Measurements from ENCODE around the gene FBXW8.

The FBXW8 gene

GRCh38 chr12:117023998-117024960 lies 113.5 kb downstream of the FBXW8 start:
- no peak for DNase-seq (ENCODE audit: low read depth)

GRCh38 chr12:117024961-117025480 lies 114.3 kb downstream of the FBXW8 start:
- no peak for DNase-seq (ENCODE audit: low read depth)

DNA sequence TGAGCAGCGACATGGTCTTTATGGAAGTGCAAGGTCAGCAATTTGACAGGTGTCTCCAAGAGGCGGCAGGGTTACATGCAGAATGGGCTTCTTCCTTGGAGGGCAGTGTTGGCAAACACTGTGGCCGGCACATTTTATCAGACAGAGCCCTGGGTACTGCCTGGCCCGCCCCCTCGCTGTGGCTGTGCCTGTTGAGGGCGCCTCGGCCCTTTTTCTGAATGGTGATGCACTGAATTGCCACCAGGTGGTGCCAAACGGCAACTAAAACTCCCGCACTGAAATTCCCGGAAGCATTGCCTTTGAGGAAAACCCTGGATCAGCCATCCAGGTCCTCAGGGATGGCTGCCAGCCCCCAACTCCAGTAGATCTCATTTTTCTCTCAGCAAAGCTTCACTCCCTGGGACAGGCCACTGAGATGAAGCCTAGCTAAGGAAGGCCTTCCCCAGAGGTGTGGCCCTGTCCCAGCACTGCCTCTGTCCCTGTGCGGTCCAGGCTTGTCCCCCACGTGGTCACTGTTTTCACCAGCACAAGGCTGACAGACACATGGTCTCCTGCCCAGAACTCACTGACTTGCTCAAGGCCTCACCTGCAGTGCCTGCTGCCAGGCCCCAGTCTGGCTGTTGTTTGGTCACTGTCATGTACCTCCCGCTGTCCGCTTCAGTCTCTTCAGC lies 114.9 kb downstream of the FBXW8 start:
- no peak for DNase-seq (ENCODE audit: low read depth)

DNA sequence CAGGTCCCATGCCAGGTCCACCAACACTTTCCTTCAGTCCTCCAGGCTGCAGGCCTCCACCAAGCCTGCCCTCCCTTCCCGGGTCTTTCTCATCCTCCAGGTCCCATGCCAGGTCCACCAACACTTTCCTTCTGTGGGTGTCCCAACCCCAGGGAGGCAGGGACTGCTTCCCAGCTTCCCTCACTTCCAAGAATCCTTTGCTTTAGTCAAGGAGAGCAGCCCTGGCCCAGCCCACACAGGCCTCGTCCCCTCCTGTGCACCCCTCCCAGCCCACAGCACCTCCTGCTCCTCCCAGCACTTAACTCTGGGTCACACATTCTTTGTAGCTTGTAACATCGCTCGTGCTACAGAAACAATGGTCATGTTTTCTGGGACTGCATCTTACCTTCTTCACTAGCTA lies 115.6 kb downstream of the FBXW8 start:
- no peak for DNase-seq (ENCODE audit: low read depth)

- DNase-seq (ENCODE audit: low read depth), result no peak
These were observed 116.1 kb downstream of the FBXW8 start for GRCh38 chr12:117026921-117027250.

- no peak for DNase-seq (ENCODE audit: low read depth)
These were observed 116.7 kb downstream of the FBXW8 start for GRCh38 chr12:117027251-117028086.

DNA sequence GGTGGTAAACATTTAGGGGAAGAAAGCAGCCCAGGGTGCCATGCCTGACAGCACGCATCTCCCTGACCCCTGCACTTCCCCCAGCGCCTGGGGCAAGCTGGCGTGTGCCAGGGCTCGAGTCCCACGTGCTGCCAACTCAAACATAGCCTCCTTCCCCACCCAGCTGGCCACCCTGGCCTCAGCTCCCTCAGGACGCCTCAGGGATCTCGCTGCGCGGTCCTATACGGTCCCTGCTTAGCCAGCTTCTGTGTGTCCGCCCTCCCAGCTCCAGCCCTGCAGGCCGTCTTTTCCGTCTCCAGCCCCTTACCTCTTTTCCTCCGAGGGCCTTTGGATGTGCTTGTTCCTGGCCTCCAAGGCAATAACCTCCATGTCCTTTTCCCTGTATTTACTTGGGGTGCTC lies 117.5 kb downstream of the FBXW8 start:
- DNase-seq (ENCODE audit: low read depth), result no peak

GRCh38 chr12:117030187-117030900 lies 119.6 kb downstream of the FBXW8 start:
- no peak for DNase-seq (ENCODE audit: low read depth)

DNA sequence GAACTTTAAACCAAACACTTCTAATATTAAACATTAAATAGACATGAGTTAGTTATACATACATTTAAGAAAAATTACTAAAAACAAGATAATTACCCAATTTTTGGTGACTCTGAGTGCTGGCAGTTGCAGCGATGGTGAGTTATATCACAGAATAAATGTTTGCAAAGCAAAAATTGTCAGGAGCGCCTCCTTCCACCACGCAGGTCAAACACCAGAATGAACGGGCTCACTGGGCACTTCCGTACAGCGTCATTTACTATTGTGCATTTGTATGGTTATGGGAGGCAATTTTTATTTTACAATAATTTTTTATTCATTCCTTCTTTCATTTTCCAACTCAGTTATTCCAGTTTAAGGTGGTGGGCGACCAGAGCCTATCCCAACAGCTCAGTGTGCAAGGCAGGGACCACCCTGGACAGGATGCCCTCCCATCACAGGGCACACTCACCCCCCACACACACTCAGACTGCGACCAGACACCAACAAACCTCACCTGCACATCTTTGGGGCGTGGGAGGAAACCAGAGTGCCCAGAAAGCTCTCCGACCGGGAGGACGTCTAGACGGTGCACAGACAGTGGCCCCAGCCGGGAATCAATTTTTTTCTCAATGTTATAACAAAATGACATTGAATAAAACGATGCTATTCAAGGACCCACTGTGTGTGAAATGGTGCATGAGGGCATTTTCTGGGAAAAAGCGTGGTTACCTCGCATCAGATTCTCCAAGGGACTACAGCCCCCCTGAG lies 121.3 kb downstream of the FBXW8 start:
- DNase-seq (ENCODE audit: low read depth), result no peak

DNA sequence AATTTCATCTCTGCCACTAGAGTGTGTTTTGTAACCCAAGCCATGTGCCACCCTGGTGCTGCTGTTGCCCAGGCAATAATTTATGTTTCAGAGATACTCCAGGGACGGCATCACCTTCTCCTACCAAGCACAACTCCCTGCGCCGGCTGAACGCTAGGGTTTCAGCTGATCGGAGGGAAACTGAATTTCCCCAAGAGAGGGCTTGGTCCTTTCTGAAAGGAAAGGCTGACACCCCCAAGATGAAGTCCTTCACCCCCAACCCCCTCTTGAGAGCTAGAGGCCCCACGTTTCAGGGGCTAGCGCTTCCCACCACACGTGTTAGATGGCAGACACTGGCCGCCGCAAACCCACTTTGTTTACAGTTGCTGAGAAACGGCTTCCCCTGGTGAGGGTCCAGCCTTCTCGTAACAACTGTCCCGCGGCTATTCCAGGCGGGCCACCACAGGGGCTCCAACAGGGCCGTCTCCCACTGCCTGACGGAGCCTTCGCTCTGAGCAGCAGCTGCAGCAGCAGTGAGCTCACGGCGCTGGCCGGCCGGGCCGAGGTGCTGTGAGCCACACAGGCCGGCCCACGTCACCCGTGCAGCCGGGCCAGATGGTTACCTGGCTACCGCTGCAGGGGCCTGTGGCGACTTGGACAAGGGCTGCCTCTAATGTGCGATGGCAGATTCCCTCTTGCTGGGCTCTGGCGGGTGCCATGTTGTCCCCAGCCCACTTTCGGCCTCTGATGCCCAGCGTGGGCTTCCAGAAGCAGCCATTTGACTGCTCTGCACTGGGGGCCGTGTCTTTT lies 122.0 kb downstream of the FBXW8 start:
- no peak for DNase-seq (ENCODE audit: low read depth)

DNA sequence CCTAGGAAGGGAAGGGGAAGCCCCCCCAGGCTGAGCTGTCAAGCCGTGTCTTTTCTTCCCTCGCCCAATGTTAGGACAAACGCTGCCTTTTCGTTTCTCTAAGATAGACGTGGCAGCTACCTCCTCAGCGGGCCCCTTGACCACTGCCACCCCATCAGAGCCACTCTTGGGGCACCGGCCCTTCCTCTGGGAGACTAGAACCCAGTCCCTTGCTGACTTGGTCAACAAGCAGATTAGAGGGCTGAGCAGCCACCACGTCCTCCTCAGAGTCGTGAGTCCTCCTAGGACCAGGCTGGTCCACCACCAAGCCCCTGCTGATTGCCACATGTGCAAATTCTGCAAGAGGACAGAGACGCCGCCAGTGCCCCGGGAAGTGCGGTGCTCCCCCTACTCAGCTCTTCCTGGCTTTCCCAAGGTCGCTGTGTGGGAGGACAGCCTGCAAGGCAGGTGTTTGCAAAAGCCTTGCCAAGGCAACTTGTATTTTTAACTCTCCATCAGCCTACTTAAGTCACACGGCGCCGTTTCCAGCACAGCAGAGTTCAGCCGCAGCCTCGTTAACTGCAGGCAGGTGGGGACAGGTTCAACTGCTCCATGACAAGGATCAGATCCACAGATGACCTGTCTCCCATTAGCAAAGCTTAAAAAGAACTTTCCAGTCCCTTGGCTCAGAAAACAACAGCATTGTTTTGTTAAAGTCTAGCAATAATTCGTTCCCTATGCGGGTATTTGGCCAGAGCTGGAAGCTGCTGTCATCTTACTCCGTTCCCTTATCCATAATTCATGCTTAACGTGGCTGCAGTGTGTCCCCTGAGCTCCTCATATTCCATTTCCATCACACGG lies 122.9 kb downstream of the FBXW8 start:
- no peak for DNase-seq (ENCODE audit: low read depth)

DNA sequence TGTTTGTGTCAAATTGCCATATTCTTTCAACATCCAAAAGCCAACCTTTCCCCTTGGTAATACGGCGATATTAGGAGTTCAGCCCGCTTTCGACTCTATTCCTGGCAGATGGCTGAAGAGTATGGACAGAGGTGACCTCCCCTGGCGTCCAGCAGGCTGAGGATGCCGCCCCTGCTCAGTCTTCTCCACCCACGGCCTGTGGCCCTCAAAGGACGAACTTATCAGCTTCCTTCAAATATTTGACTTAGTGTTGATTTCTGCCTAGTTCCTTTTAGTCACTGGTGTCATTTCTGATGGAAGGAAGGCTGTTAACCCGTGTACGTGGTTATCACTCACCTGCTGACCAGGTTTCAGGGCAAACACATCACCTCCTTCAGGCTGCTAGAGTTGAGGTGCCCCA lies 123.5 kb downstream of the FBXW8 start:
- no peak for DNase-seq (ENCODE audit: low read depth)

DNA sequence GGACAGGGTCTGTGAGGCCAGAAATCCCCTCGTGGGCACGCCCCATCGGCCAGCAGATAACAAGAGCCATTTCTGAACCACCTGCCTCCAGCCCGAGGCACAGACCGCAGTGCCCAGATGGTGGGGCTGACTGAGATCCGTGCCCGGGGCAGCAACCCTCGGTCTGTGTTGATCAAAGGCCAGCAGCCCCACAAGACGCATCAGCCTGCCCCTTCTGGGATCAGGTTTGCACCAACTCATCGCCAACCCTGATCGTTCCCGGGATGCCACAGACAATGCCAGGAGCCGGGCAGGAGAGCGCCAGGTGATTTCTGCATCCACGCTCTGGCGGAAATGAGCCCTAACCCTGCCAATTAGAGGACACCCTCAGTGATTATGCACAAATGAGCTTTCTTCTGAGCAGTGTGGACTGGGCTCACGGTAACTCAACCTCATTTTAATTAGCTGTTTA lies 124.0 kb downstream of the FBXW8 start:
- DNase-seq (ENCODE audit: low read depth), result no peak

GRCh38 chr12:117035287-117035686 lies 124.5 kb downstream of the FBXW8 start:
- DNase-seq (ENCODE audit: low read depth), result no peak

DNA sequence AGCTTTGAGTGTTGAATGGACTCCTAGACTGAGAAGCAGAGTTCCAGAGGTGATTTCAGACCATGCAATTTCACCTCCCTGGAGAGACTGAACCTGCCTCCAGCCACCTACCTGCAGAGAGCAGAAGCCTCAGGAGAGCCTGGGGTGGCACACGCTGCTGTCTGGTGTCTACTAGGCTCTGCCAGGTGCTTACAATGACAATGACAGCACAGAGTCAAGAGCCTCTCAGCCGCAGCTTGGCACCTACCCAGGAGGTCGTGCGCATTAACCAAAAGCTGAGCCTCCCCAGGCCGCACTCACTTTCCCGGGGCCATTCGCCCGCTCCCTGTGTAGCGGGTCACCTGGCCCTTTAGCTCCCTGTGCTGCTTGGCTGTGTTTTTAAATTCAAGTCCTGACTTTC lies 125.3 kb downstream of the FBXW8 start:
- no peak for DNase-seq (ENCODE audit: low read depth)

GRCh38 chr12:117036547-117036946 lies 125.8 kb downstream of the FBXW8 start:
- no peak for DNase-seq (ENCODE audit: low read depth)

DNA sequence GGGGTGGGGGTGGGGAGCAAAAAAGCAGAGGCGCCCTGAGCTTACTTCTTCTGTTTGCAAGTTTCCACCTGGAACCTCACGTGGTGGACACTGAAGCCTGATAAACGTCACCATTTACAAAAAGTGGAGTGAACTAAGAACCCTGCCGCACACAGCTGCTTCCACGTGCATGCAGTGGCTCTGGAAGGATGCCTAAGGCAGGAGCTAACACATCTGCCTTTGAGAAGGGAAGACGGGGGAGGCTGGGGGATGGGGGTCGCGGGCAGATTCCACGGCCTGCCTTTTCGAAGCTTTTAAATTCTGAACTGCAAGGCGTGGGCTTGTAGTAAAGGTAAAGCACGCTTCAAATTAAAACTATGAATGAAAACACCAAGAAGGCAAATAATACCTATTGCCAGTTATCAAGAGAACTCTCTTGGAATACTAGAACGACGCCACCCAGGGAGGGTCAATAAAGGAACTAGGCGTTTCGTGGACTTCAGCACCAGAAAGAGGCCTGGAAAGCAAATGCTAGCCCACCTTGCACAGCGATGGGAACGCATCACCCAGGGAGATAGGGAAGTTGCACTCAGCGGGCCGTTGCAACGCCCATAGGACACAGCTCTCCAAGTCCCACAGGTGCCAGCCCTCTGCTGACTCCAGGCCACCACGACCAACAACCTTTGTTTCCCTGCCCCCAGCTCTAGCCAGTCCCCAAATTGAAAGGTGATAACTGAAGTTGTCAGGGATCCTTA lies 126.7 kb downstream of the FBXW8 start:
- no peak for DNase-seq (ENCODE audit: low read depth)

DNA sequence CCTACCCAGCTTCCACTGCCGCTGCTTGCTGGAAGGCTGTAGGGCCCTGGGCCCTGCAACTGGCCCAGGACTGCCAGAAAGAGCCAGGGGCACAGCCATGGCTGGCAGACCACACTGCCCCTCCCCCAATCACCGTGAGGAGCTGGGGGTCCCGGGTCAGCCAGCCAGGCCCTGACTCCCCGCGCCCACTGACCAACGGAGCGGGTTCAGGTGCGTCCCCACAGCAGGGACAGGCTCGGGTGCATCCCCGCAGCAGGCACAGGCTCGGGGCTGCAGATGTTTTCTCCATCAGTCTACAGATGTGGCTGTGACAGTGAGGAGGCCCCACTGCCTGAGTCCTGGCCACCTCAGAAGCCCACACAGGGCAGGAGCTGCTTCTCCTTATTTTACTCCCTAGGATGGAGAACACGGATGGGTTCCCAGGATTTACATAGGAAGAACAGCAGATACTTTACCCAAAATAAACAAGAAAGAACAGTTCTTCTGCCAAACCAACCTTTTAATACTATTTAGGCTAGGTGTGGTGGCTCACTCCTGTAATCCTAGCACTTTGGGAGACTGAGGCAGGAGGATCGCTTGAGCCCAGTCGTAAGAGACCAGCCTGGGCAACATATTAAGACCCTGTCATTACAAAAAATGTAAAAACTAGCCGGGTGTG lies 127.4 kb downstream of the FBXW8 start:
- no peak for DNase-seq (ENCODE audit: low read depth)
